Adrenal gland (tissue), 12 donors: ENCODE results near the gene CMTM4. TPM values are rescaled to one million over a fixed set of nuclear protein-coding genes. Genes with fewer than 3 reads are reported as not detected.

Source experiments
- DNase-seq, 7 donors: peaks; one replicate each; pipeline ENCODE4 v3.0.0-alpha.2; 2019 to 2020
- H3K27ac ChIP-seq, 5 donors: fragments of 200-600 bp; sonication (generic) in 4 of 5; 1 replicate in 3 of 5; 2 replicates in 2 of 5; pipeline versions ENCODE4 v1.5.1 to v1.8.0; 2016 to 2020; ENCODE audit warnings: mild to moderate bottlenecking in 1 of 5
- H3K27me3 ChIP-seq: fragments of 200-600 bp; 2 replicates; pipeline ENCODE4 v1.8.0; 2021
- H3K36me3 ChIP-seq, 2 donors: fragments of 200-600 bp; replicated peaks in 1 of 2; 1 replicate in 1 of 2; 2 replicates in 1 of 2; pipeline versions ENCODE4 v1.5.1 to v1.8.0; 2018 to 2022
- H3K4me1 ChIP-seq, 2 donors: fragments of 200-600 bp; replicated peaks in 1 of 2; 1 replicate in 1 of 2; 2 replicates in 1 of 2; pipeline versions ENCODE4 v1.5.1 to v1.8.0; 2018 to 2021
- H3K4me3 ChIP-seq, 4 donors: fragments of 200-600 bp; sonication (generic) in 3 of 4; one replicate each; pipeline ENCODE4 v1.5.1; 2016 to 2018
- H3K9me3 ChIP-seq, 3 donors: fragments of 200-600 bp; sonication (generic) in 1 of 3; replicated peaks in 1 of 3; 1 replicate in 2 of 3; 2 replicates in 1 of 3; pipeline versions ENCODE4 v1.5.1 to v1.8.0; 2016 to 2021
- CTCF ChIP-seq, 6 experiments: fragments of 450-650 bp in 4 of 6; fragments of 200-600 bp in 2 of 6; sonication (generic) in 1 of 6; IDR thresholded peaks; 1 replicate in 5 of 6; 2 replicates in 1 of 6; pipeline versions ENCODE4 v1.5.1 to v1.8.0; 2016 to 2021; ENCODE audit warnings: antibody characterized with exemption in 6 of 6, mild to moderate bottlenecking in 2 of 6, moderate library complexity in 1 of 6
- POLR2A ChIP-seq, 2 donors: fragments of 450-650 bp; IDR thresholded peaks; one replicate each; pipeline ENCODE4 v1.6.1; 2017; ENCODE audit warnings: antibody characterized with exemption in 2 of 2, mild to moderate bottlenecking in 2 of 2, moderate library complexity in 1 of 2
- WGBS, 4 donors: extraction: QIAGEN DNeasy Blood & Tissue Kit in 2 of 4; methylation state at CpG; one replicate each; pipeline versions ENCODE4 v1.1.5 to v1.1.7; 2013 to 2017; 5-methylcytosine and 5-hydroxymethylcytosine counted together
- intact Hi-C, 2 donors: fragments of 100-400 bp; cut with DNase I; formaldehyde crosslinking; loops; one replicate each; pipeline versions ENCODE4 v1.14.1 to v1.15.0; 2022 to 2023
- polyA plus RNA-seq, 3 donors: library from polyadenylated mRNA; stranded (reverse); fragments of 200-250 nt in 2 of 3; fragments of 350-450 nt in 1 of 3; fragmentation: Illumina TruSeq in 1 of 3; extraction: RNeasy Lipid Tissue Mini Kit (QIAGEN cat#74804) in 1 of 3; gene quantifications; one replicate each; pipeline ENCODE4 v1.2.3, GENCODE V29; 2013 to 2014
- total RNA-seq, 9 donors: library from RNA; depleted of rRNA in 4 of 9; stranded (reverse); fragments of >200 nt in 4 of 9; fragments of 120-200 nt in 1 of 9; fragmentation: NEBNext Ultra II Directional in 1 of 9; extraction: Animal tissue kit (Norgen Biotek cat#: 25700) in 1 of 9; gene quantifications; one replicate each; pipeline versions ENCODE4 v1.1.0 to v1.2.4, GENCODE V29; 2013 to 2023
- donor health status: healthy with polysubstance abuse.
- donor health status: Bipolar disorder and iron deficiency.
- donor health status: DM: yes; HTN: yes; CAD: no.
- donor health status: DM: no; HTN: no; CAD: no.
- donor health status: DM: no; HTN: no; CAD: no.
- donor health status: DM: yes; HTN: yes; CAD: no.

Gene CMTM4
- total and polyA plus RNA-seq, 12 donors: 9.2 to 35.3 (median 20.0) TPM

- Histone ChIP-seq H3K27me3 (no peaks in the 10 kb centered on the region), H3K4me1 (peaks cover 0 to 4% of the 10 kb centered on the region in 2 donors), H3K4me3 (no peak overlapping the region), H3K27ac (no peak overlapping the region), H3K36me3 (peaks cover 0 to 91% of the 10 kb centered on the region in 2 donors), H3K9me3 (no peaks in the 10 kb centered on the region)
- intact Hi-C loops: loop anchor here in 1 of 2 donors (10.0 kb wide), 1 partner anchor 134 kb away; no protein-coding TSS in a partner anchor
- DNase-seq: no peak
- 74 to 91% (median 89%) methylated on average over 4 to 7 of the region's 7 CpGs for WGBS, 4 donors
- no peak for TF ChIP-seq POLR2A (IDR thresholded peaks at IDR 0.05)
- TF ChIP-seq CTCF (IDR thresholded peaks at IDR 0.05): no peak
Observed at GRCh38 chr16:66731101-66731500, 34.6 kb upstream of the CMTM4 start.

- no peak overlapping the region for H3K4me3 ChIP-seq
- no peak for DNase-seq
- WGBS, 4 donors: 75 to 81% (median 79%) methylated on average over 4 of the region's 4 CpGs
- intact Hi-C loops: loop anchor here (5.0 to 10.0 kb wide), 3 partner anchors 116 to 138 kb away; partner anchors contain the start of genes CA7 (in 1 of the 2) and CMTM3 (in 1 of the 2)
- TF ChIP-seq CTCF (IDR thresholded peaks at IDR 0.05): no peak
- no peak for TF ChIP-seq POLR2A (IDR thresholded peaks at IDR 0.05)
- no peak overlapping the region for H3K27ac ChIP-seq
- H3K36me3 ChIP-seq: peaks cover 0 to 91% of the 10 kb centered on the region in 2 donors
- no peaks in the 10 kb centered on the region for H3K9me3 ChIP-seq
- H3K4me1 ChIP-seq: peaks cover 0 to 4% of the 10 kb centered on the region in 2 donors
- H3K27me3 ChIP-seq: no peaks in the 10 kb centered on the region
Observed at GRCh38 chr16:66728804-66729203, 32.3 kb upstream of the CMTM4 start.

- Histone ChIP-seq H3K4me3 (no peak overlapping the region), H3K36me3 (peaks cover 0 to 91% of the 10 kb centered on the region in 2 donors), H3K27ac (peak overlapping the region in 1 of 5 donors; percentile 9), H3K27me3 (no peaks in the 10 kb centered on the region), H3K9me3 (no peaks in the 10 kb centered on the region), H3K4me1 (peaks cover 0 to 4% of the 10 kb centered on the region in 2 donors)
- peak; percentile 50 to 79 (median 63) for DNase-seq
- intact Hi-C loops: loop anchor here (5.0 to 10.0 kb wide), 3 partner anchors 117 to 139 kb away; partner anchors contain the start of genes CA7 (in 1 of the 2) and CMTM3 (in 1 of the 2)
- TF ChIP-seq POLR2A (IDR thresholded peaks at IDR 0.05): no peak
- peak; percentile 60 to 81 (median 65) for TF ChIP-seq CTCF (IDR thresholded peaks at IDR 0.05)
- WGBS, 4 donors: 15 to 20% (median 17%) methylated on average over 3 of the region's 3 CpGs
Observed at GRCh38 chr16:66728117-66728787, 31.7 kb upstream of the CMTM4 start.

- intact Hi-C loops: loop anchor here in 1 of 2 donors (10.0 kb wide), 2 partner anchors 116 to 124 kb away; partner anchors contain the start of genes CA7 and CMTM3
- WGBS, 4 donors: 76 to 88% (median 81%) methylated on average over 3 of the region's 3 CpGs
- Histone ChIP-seq H3K4me1 (no peaks in the 10 kb centered on the region), H3K9me3 (no peaks in the 10 kb centered on the region), H3K4me3 (no peak overlapping the region), H3K27ac (no peak overlapping the region), H3K36me3 (peaks cover 0 to 52% of the 10 kb centered on the region in 2 donors), H3K27me3 (no peaks in the 10 kb centered on the region)
- TF ChIP-seq CTCF (IDR thresholded peaks at IDR 0.05): no peak
- TF ChIP-seq POLR2A (IDR thresholded peaks at IDR 0.05): no peak
- DNase-seq: no peak
Observed at GRCh38 chr16:66720766-66721165, 24.2 kb upstream of the CMTM4 start.
